ENCODE data around the gene ZNF407.

The ZNF407 gene

DNA sequence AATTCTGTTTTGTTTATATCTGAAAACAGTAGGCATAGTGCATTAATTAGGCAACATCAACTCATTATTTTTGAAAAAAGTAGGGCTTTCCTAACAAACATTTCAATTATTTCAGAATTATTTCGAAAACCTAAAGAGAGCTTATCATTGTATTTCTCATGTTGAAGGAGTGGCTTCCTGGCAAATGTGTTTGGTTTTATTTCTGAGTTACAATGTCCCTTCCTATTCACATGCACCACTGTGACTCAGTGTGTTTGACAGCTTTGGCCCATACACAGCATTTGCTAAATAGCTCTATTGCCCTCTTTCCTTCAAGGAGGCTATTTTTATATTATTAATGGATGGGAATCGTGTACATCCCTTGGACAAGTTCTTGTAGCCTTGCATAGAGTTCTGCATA lies 405.4 kb downstream of the ZNF407 start:
- DNase-seq (ENCODE audit: low read depth in 2 of 3, low spot score in 2 of 3) = no peak

GRCh38 chr18:75003764-75004690 lies 406.4 kb downstream of the ZNF407 start:
- DNase-seq (ENCODE audit: low read depth in 2 of 3, low spot score in 2 of 3) = no peak

GRCh38 chr18:75005626-75006025 lies 408.0 kb downstream of the ZNF407 start:
- no peak for DNase-seq (ENCODE audit: low read depth in 2 of 3, low spot score in 2 of 3)

DNA sequence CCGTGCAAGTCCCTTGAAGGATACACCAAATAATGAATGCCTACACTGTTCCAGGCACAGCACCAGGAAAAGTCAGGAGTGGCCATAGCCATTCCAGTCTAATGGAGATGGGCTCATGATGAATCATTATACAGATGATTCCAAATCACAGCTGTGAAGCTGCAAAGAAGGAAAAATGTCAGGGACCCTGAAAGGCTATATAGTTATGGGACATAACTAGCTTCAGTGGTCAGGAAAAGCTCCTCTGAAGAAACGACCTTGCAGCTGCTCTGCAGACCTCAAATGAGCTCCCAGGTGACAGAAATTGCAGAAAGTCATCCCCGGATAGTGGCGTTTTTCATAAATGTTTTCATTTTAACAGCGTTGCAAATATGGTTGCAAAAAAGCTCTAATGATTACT lies 410.5 kb downstream of the ZNF407 start:
- no peak for DNase-seq (ENCODE audit: low read depth in 2 of 3, low spot score in 2 of 3)

GRCh38 chr18:75009296-75009695 lies 411.6 kb downstream of the ZNF407 start:
- no peak for DNase-seq (ENCODE audit: low read depth in 2 of 3, low spot score in 2 of 3)

GRCh38 chr18:75009878-75010277 lies 412.2 kb downstream of the ZNF407 start:
- no peak for DNase-seq (ENCODE audit: low read depth in 2 of 3, low spot score in 2 of 3)

GRCh38 chr18:75010278-75010677 lies 412.6 kb downstream of the ZNF407 start:
- DNase-seq (ENCODE audit: low read depth in 2 of 3, low spot score in 2 of 3) = no peak

- DNase-seq (ENCODE audit: low read depth in 2 of 3, low spot score in 2 of 3) = no peak
These were observed 413.0 kb downstream of the ZNF407 start for GRCh38 chr18:75010689-75011088.

- DNase-seq (ENCODE audit: low read depth in 2 of 3, low spot score in 2 of 3) = no peak
These were observed 418.5 kb downstream of the ZNF407 start for GRCh38 chr18:75016025-75016717.

DNA sequence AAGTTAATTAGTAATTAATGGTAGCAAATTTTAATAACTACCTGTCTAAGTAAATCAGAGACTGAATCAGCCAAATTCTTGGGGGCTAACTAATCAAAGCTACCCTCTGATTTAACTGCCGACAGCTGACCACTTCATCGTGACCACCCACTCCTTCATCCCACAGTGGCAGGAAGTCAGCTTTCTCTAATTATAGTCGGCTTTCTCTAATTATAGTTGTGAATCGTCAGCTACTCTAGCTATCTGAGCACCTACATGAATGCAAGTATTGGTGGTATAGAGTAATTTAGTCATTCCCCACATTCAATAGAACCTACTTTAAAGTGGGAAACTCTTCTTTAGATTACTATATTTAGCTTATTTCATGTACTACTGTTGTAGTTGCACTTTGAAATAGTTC lies 425.8 kb downstream of the ZNF407 start:
- no peak for DNase-seq (ENCODE audit: low read depth in 2 of 3, low spot score in 2 of 3)

- DNase-seq (ENCODE audit: low read depth in 2 of 3, low spot score in 2 of 3) = no peak
These were observed 427.2 kb downstream of the ZNF407 start for GRCh38 chr18:75024871-75025270.

DNA sequence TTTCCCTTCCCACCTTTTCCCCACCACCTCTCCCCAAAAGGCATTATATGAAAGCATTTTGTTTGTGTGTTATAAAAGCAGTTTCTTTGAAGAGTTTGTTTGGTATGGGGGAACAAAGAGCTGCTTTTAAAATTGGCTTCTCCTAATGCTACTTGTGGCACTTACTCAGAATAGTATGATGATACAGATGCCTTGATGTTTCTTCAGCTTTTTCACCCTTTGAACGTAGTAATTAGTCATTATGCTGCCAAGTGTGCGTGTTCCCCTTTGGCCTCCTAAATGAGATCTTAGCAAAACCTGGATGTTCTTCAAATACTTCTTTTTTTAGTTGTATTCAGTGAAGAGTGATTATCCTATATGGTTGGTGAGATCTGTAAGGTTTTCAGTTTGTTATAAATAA lies 427.9 kb downstream of the ZNF407 start:
- no peak for DNase-seq (ENCODE audit: low read depth in 2 of 3, low spot score in 2 of 3)

DNA sequence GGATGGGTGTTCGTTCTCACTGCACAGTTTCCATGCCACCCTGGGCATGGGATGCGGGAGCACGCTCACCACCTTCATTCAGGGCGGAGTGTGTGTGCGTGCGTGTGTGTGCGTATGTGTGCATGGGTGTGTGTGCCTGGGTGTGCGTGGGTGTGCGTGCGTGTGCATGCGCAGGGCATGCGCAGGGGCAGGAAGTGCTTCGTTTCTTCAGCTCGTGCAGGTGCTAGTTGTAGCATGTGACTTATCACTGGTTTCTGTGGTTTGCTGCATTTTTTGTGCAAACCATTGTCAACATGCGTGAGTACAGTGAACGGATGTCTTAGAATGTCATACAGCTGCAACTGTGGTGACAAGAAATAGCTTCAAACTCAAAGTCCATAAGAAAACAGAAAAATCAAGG lies 431.8 kb downstream of the ZNF407 start:
- no peak for DNase-seq (ENCODE audit: low read depth in 2 of 3, low spot score in 2 of 3)

- no peak for DNase-seq (ENCODE audit: low read depth in 2 of 3, low spot score in 2 of 3)
These were observed 434.1 kb downstream of the ZNF407 start for GRCh38 chr18:75031717-75032317.

GRCh38 chr18:75033516-75033915 lies 435.8 kb downstream of the ZNF407 start:
- DNase-seq (ENCODE audit: low read depth in 2 of 3, low spot score in 2 of 3) = no peak

- DNase-seq (ENCODE audit: low read depth in 2 of 3, low spot score in 2 of 3) = no peak
These were observed 437.3 kb downstream of the ZNF407 start for GRCh38 chr18:75034937-75035336.

DNA sequence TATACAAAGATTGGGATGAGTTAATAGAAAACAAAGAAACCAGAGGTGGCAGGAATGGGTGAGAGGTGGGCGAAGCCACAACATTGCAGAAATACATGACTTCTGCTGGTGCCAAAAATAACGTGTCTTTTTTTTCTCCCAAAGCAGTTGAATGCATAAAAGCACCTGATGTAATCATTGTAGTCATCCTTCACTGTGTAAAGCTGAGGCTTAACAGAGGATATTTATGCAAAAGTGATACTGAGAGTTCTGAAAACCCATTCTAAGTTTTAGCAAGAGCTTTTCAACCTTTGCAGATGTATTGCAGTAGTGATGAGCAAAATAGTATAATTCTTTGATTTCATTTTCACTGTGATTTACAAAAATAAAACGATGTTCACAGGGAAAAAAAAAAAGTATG lies 438.3 kb downstream of the ZNF407 start:
- no peak for DNase-seq (ENCODE audit: low read depth in 2 of 3, low spot score in 2 of 3)

DNA sequence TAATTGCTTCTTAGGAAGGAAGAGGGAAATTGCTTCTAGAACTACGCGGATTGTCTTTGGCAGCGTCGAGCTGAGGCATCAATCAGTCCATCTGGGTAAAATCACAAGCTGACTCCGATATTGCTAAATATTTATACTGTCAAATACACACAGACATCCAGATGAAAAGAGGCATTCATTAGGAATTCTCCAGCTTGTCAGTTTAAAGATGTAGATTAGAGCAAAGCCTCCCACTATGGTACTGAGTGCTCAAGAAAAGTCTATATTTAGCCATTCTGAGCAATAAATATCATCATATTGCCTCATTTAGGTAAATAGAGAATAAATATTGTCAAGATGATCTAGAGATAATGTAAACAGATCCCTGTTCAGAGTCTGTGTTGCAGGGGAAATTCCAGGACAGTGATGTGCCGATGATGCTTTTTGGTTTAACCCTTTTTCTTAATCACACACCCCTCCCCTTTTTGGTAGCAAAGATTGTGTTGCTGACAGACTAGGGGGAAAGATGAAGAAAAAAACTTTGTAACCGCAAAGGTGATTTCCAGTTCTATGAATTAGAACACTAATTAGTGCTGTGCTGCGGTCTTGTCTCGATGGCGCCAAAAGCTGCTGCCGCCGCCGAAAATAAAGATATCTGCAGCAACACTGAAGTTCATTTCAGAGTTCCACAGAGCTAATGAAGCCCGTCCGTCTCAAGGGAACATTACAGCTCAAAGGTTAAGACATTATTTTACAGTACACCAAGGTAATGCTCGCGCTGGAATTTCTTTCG lies 439.4 kb downstream of the ZNF407 start:
- DNase-seq (ENCODE audit: low read depth in 2 of 3, low spot score in 2 of 3) = no peak

DNA sequence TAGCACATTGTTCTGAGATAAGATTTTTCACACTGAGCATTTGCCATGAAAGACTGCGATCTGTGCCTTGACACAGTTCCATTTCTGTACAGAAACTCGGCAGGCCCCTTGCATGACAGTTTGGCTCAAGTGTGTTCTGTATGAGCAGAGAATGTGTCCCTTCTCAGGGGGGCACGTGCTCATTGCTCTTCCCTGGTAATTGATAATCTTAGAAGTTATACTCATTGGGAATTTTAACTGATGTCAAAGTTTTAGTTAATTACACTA lies 440.0 kb downstream of the ZNF407 start:
- no peak for DNase-seq (ENCODE audit: low read depth in 2 of 3, low spot score in 2 of 3)

DNA sequence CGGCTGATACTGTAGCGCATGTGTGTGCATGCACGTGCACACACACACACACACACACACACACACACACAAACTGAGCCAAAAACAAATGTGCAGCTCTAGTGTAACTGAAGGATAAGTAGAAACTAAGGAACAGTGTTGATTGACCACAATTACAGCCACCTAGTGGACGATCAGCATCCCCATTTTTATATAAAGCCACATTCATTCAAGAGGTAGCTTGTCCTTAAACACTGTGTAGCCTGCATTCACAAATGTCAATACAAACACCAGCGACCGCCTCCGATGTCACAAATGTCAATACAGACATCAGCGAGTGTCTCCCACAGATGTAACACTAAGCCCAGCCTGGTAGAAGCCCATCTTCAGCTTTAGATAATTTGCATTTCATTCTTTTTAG lies 443.9 kb downstream of the ZNF407 start:
- no peak for DNase-seq (ENCODE audit: low read depth in 2 of 3, low spot score in 2 of 3)

- DNase-seq (ENCODE audit: low read depth in 2 of 3, low spot score in 2 of 3) = no peak
These were observed 445.8 kb downstream of the ZNF407 start for GRCh38 chr18:75043478-75043877.

DNA sequence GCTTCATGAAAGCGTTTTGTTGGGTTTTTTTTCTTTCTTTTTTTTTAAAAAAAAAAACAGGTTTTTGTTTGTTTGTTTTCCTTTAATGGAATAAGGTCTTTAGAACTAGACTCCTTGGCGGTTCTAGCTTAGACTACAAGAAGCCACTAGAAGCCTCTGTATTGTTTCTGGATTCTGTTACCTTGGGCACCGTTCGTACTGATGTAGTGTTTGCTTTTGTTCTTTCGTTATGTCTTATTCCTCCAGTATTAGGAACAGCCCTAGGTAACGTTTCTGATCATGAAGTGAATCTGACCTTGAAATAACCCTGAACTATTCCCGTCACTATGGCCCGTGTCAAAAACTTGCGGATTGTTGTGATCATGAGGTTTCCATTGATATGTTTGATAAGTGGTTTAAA lies 446.6 kb downstream of the ZNF407 start:
- no peak for DNase-seq (ENCODE audit: low read depth in 2 of 3, low spot score in 2 of 3)

All from activated CD8-positive, alpha-beta memory T cell treated with anti-CD3 and anti-CD28 coated beads for 48 hours (primary cell).